HepG2 (cell line): ENCODE results near the gene DDX43.

Source experiments
- MXI1 ChIP-seq: IDR thresholded peaks from 3 replicates; pipeline ENCODE4 v1.6.1; 2012; ENCODE audit warnings: low read depth, low read length, inconsistent platforms, borderline replicate concordance
- POLR2A ChIP-seq, 2 experiments: IDR thresholded peaks; 2 replicates each; pipeline ENCODE4 v1.6.1; 2011; ENCODE audit warnings: low read depth in 2 of 2, low read length in 2 of 2, mild to moderate bottlenecking in 1 of 2, moderate library complexity in 1 of 2; ENCODE audit not compliant: insufficient read depth in 1 of 2
- POLR2AphosphoS5 ChIP-seq: IDR thresholded peaks from 2 replicates; pipeline ENCODE4 v1.6.1; 2012; ENCODE audit warnings: low read depth, low read length
- RAD21 ChIP-seq: fragments of 450-650 bp; formaldehyde crosslinking; IDR thresholded peaks from 2 replicates; pipeline ENCODE4 v1.5.0; 2020; ENCODE audit warnings: mild to moderate bottlenecking
- ZNF263 ChIP-seq: sonication (generic); formaldehyde crosslinking; IDR thresholded peaks from 2 replicates; pipeline ENCODE4 v1.4.0; 2020; ENCODE audit warnings: missing genetic modification reagents
- TF ChIP-seq, protein P1 (sequence below): sonication (generic); formaldehyde crosslinking; IDR thresholded peaks from 2 replicates; pipeline ENCODE4 v1.5.0; 2020; ENCODE audit warnings: mild to moderate bottlenecking, missing genetic modification reagents, moderate library complexity

GRCh38 chr6:73362869-73363536 lies 31.6 kb upstream of the DDX43 start:
- TF ChIP-seq POLR2AphosphoS5, result no peak
- TF ChIP-seq MXI1, result no peak
- TF ChIP-seq, protein P1, sequence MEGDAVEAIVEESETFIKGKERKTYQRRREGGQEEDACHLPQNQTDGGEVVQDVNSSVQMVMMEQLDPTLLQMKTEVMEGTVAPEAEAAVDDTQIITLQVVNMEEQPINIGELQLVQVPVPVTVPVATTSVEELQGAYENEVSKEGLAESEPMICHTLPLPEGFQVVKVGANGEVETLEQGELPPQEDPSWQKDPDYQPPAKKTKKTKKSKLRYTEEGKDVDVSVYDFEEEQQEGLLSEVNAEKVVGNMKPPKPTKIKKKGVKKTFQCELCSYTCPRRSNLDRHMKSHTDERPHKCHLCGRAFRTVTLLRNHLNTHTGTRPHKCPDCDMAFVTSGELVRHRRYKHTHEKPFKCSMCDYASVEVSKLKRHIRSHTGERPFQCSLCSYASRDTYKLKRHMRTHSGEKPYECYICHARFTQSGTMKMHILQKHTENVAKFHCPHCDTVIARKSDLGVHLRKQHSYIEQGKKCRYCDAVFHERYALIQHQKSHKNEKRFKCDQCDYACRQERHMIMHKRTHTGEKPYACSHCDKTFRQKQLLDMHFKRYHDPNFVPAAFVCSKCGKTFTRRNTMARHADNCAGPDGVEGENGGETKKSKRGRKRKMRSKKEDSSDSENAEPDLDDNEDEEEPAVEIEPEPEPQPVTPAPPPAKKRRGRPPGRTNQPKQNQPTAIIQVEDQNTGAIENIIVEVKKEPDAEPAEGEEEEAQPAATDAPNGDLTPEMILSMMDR (CRISPR knock-in tag), result no peak
- no peak for TF ChIP-seq POLR2A (IDR thresholded peaks at IDR 0.05; ENCODE audit: insufficient read depth in 1 of 2, low read depth in 2 of 2, low read length in 2 of 2)
- no peak for TF ChIP-seq ZNF263 (CRISPR knock-in tag)
- TF ChIP-seq RAD21 (CRISPR knock-in tag), result no peak
